Osteocyte (in vitro differentiated cells): ENCODE results near the gene RPS6KA2. TPM values are rescaled to one million over a fixed set of nuclear protein-coding genes. Genes with fewer than 3 reads are reported as not detected.
"Not testable (repeated sequence)": the region's sequence is repeated elsewhere in the genome, so short reads cannot be mapped to it uniquely, and the experiment has no call there.

ENCODE experiments used
- DNase-seq: peaks from one replicate; pipeline ENCODE4 v3.0.0; 2021; ENCODE audit warnings: mixed read lengths; ENCODE audit not compliant: unreplicated experiment; ENCODE audit errors: extremely low spot score
- H3K27ac Mint-ChIP-seq: one replicate; pipeline ENCODE4 v1.8.0; 2021; ENCODE audit warnings: mild to moderate bottlenecking, mixed read lengths; ENCODE audit not compliant: unreplicated experiment
- H3K27me3 Mint-ChIP-seq: one replicate; pipeline ENCODE4 v1.8.0; 2021; ENCODE audit warnings: mixed read lengths; ENCODE audit not compliant: unreplicated experiment
- H3K36me3 Mint-ChIP-seq: one replicate; pipeline ENCODE4 v1.8.0; 2021; ENCODE audit warnings: mixed read lengths; ENCODE audit not compliant: unreplicated experiment
- H3K4me1 Mint-ChIP-seq: one replicate; pipeline ENCODE4 v1.8.0; 2021; ENCODE audit warnings: mixed read lengths; ENCODE audit not compliant: unreplicated experiment
- H3K4me3 Mint-ChIP-seq: one replicate; pipeline ENCODE4 v1.8.0; 2021; ENCODE audit warnings: mild to moderate bottlenecking, moderate library complexity, mixed read lengths; ENCODE audit not compliant: unreplicated experiment
- H3K9me3 Mint-ChIP-seq: one replicate; pipeline ENCODE4 v1.8.0; 2021; ENCODE audit warnings: mixed read lengths; ENCODE audit not compliant: unreplicated experiment
- total RNA-seq: library from RNA; stranded (reverse); gene quantifications from 2 replicates; pipeline ENCODE4 v1.2.1, GENCODE V29; 2021
- TF ChIP-seq, protein P1 (sequence below): fragments of 200-600 bp; sonication (generic); IDR thresholded peaks from 2 replicates; pipeline ENCODE4 v1.5.0; 2021; ENCODE audit warnings: antibody characterized with exemption, mild to moderate bottlenecking, moderate library complexity

RPS6KA2 gene
- total RNA-seq, 1 donor from 2014 or later, result 89.9 TPM

DNA sequence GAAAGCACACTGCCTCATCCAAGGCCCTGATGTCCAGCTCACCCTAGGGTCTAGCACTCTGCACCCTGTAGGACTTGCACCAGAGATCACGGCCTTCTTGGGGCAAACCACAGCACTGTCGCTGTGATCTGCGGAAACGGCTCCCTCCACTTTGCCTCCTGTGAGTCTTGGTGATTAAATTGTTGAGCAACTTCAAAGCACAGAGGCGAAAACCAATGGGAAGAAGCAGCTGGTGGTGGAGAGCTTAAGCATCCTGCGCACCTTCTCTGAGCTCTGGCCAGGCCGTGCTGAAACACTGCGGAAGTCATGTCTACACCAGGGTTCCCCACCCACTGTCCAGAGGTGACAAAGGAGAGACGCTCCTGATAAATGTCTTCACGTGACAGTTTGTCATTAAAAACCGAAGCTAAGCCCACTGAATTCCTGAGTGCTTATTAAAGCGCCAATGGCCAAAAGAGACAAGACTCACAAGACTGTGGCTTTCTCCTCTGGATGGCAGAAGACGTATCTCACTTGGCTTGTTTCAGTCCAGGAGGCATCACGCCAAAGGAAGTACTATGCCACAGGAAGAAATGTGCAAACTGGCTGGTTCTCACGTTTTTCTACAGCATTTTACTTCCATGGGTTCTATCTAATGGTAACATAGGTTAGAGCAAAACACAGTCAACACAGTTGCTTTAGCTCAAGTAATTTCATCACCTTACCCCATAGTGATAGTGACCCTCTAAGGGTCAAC lies 43.7 kb downstream of the RPS6KA2 start:
- Mint-ChIP-seq H3K4me3 (no peak overlapping the region), H3K9me3 (no peaks in the 10 kb centered on the region), H3K36me3 (peaks cover 8% of the 10 kb centered on the region), H3K4me1 (peaks cover 31% of the 10 kb centered on the region), H3K27ac (no peak overlapping the region), H3K27me3 (no peaks in the 10 kb centered on the region)
- TF ChIP-seq, protein P1, sequence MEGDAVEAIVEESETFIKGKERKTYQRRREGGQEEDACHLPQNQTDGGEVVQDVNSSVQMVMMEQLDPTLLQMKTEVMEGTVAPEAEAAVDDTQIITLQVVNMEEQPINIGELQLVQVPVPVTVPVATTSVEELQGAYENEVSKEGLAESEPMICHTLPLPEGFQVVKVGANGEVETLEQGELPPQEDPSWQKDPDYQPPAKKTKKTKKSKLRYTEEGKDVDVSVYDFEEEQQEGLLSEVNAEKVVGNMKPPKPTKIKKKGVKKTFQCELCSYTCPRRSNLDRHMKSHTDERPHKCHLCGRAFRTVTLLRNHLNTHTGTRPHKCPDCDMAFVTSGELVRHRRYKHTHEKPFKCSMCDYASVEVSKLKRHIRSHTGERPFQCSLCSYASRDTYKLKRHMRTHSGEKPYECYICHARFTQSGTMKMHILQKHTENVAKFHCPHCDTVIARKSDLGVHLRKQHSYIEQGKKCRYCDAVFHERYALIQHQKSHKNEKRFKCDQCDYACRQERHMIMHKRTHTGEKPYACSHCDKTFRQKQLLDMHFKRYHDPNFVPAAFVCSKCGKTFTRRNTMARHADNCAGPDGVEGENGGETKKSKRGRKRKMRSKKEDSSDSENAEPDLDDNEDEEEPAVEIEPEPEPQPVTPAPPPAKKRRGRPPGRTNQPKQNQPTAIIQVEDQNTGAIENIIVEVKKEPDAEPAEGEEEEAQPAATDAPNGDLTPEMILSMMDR, result no peak
- DNase-seq, result peak; percentile 44

DNA sequence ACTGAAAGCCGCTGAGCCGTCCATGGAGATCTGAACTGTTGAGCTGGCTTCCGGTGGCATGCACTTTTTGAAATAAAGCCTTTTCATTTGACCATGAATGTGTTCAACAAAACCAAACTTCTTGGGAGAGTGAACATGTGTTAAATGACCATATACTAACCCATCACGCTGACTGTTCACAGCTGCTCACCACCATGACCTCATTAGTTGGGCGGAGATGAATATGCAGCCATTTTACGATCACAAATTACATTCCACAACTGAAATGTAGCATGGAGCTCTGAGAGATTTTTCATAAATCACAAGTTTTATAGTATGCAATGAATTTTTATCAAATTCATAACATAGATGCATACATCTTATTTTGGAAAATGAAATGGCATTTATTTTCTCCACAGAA lies 44.8 kb downstream of the RPS6KA2 start:
- Mint-ChIP-seq H3K4me1 (peaks cover 20% of the 10 kb centered on the region), H3K4me3 (no peak overlapping the region), H3K27ac (no peak overlapping the region), H3K36me3 (peaks cover 14% of the 10 kb centered on the region), H3K27me3 (no peaks in the 10 kb centered on the region), H3K9me3 (no peaks in the 10 kb centered on the region)
- TF ChIP-seq, protein P1, result no peak
- no peak for DNase-seq

DNA sequence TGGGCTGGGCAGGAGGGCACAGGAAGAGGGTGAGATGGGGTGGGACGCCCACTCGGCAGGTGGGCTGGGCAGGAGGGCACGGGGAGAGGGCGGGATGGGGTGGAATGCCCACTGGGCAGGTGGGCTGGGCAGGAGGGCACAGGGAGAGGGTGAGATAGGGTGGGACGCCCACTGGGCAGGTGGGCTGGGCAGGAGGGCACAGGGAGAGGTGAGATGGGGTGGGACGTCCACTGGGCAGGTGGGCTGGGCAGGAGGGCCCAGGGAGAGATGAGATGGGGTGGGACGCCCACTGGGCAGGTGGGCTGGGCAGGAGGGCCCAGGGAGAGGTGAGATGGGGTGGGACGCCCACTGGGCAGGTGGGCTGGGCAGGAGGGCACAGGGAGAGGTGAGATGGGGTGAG lies 45.2 kb downstream of the RPS6KA2 start:
- H3K27me3 Mint-ChIP-seq, H3K9me3 Mint-ChIP-seq, H3K4me3 Mint-ChIP-seq, H3K27ac Mint-ChIP-seq: not testable (repeated sequence)
- Mint-ChIP-seq H3K4me1 (peaks cover 16% of the 10 kb centered on the region), H3K36me3 (peaks cover 14% of the 10 kb centered on the region)
- DNase-seq, result peak; percentile 74

DNA sequence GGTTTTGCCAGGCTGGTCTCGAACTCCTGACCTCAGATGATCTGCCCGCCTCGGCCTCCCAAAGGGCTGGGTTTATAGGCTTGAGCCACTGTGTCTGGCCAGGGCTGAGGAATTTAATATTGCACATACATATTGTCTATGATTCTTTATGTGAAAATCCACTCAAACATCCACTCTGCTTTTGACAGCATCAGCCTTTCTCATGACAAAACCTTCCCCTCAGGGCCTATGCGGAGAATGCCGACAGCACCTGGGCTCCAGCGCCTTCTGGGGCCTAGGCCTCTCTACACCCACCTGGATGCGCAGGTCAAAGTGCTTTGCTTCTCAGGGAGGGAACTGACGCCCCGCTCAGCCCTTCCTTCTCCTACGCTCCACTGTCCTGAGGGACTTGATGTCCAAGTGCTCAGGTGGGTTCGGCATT lies 46.0 kb downstream of the RPS6KA2 start:
- peaks cover 16% of the 10 kb centered on the region for H3K36me3 Mint-ChIP-seq

GRCh38 chr6:166580076-166581050 lies 46.7 kb downstream of the RPS6KA2 start:
- TF ChIP-seq, protein P1, result no peak
- peak; percentile 70 for DNase-seq
- peaks cover 16% of the 10 kb centered on the region for H3K4me1 Mint-ChIP-seq
- H3K27ac Mint-ChIP-seq, result no peak overlapping the region
- peaks cover 6% of the 10 kb centered on the region for H3K9me3 Mint-ChIP-seq
- H3K36me3 Mint-ChIP-seq, result peaks cover 20% of the 10 kb centered on the region
- no peak overlapping the region for H3K4me3 Mint-ChIP-seq
- no peaks in the 10 kb centered on the region for H3K27me3 Mint-ChIP-seq

More for the DNA sequence above, 46.0 kb downstream of the RPS6KA2 start:
- Mint-ChIP-seq H3K9me3 (peaks cover 5% of the 10 kb centered on the region), H3K4me1 (peaks cover 16% of the 10 kb centered on the region), H3K27me3 (no peaks in the 10 kb centered on the region), H3K4me3 (no peak overlapping the region), H3K27ac (no peak overlapping the region)
- DNase-seq, result peak; percentile 54
- TF ChIP-seq, protein P1, result no peak
